Mucosa of stomach (tissue), 1 donor: ENCODE data around the gene WWTR1.

Experiments used
- H3K27me3 ChIP-seq: one replicate; pipeline ENCODE4 v1.7.0; 2013; ENCODE audit warnings: mild to moderate bottlenecking, low read length; ENCODE audit not compliant: control insufficient read depth, insufficient read depth
- H3K36me3 ChIP-seq: one replicate; pipeline ENCODE4 v1.7.0; 2013; ENCODE audit warnings: low read length; ENCODE audit not compliant: control insufficient read depth, insufficient read depth
- H3K4me1 ChIP-seq: one replicate; pipeline ENCODE4 v1.7.0; 2013; ENCODE audit warnings: mild to moderate bottlenecking, low read length; ENCODE audit not compliant: control insufficient read depth, insufficient read depth
- H3K4me3 ChIP-seq: one replicate; pipeline ENCODE4 v1.7.0; 2013; ENCODE audit warnings: low read length
- H3K9ac ChIP-seq: one replicate; pipeline ENCODE4 v1.7.0; 2013; ENCODE audit warnings: mild to moderate bottlenecking, low read length, moderate library complexity
- H3K9me3 ChIP-seq: one replicate; pipeline ENCODE4 v1.7.0; 2013; ENCODE audit warnings: mild to moderate bottlenecking, low read length, moderate library complexity; ENCODE audit not compliant: control insufficient read depth
- donor health status: Pancreatic carcinoma.

Gene WWTR1

DNA sequence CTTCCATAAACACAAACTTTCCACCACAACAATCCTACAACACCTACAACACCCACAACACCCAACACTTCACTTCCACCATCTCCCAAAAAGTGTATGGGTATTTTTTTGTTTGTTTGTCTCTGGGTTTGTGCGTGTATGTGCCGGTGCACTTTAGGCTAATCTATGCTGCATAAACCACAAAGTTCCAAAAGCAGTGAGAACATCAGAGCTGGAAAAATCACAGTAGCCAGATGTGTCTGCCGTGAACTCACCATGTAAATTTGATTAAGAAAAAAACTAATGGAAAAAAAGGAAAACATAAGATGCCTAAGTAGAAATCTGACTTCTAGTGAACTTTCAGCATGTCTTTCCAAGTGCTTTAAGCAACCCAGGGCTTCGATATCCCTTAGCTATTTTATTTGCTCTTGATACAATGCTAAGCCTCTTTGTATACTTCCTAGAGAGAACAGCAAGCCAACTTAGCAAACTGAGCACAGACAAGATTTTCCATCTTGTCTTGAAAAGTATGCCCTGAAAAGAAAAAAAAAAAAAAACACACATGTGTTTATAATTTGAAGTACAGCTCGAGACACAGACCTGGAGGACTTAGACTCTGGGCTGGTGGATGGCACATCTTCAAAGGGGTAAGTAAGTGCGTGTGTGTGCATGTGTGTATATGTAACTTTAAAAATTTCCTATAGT lies 91.4 kb downstream of the WWTR1 start:
- Histone ChIP-seq H3K9me3 (no peaks in the 10 kb centered on the region), H3K27me3 (no peaks in the 10 kb centered on the region), H3K9ac (no peak overlapping the region), H3K4me3 (no peak overlapping the region), H3K4me1 (no peaks in the 10 kb centered on the region), H3K36me3 (no peaks in the 10 kb centered on the region)

DNA sequence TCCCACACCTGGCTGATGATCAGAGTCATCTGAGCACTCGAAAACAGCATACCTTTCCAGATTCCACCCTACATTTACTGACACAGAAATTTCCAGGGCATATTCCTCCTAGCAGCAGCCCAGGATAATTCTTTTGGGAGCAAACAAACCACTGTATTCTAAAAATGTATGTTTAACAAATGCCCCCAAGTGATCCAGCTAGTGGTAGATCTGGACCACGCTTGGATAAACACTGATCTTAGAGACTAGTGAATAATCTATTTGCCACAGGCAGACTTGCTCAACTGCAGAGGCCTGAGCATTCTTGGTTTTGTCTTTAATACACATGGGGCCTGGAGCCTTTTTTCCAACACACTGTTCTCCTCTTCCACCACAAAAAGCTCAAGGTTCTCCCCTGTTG lies 93.7 kb downstream of the WWTR1 start:
- Histone ChIP-seq H3K4me3 (no peak overlapping the region), H3K4me1 (no peaks in the 10 kb centered on the region), H3K9me3 (no peaks in the 10 kb centered on the region), H3K36me3 (no peaks in the 10 kb centered on the region), H3K9ac (no peak overlapping the region), H3K27me3 (no peaks in the 10 kb centered on the region)

DNA sequence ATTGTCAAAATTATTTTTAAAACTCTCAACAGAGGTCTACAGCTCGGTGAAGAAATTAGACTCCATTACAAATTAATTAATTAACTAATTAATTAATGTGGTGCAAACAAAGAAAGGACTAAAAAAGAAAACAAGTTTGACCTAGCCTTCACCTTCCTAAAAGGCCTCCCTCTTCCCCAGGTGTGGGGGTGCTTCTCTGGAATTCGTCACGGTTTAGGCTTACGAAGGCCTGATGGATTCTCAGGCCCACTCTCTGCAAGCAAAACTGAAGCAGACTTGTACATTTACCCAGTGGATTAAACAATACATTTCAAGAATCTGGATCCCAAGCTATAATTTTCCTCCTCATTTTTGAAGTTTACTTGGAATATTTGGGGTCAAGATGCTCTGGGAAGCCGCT lies 94.7 kb downstream of the WWTR1 start:
- Histone ChIP-seq H3K27me3 (no peaks in the 10 kb centered on the region), H3K4me1 (no peaks in the 10 kb centered on the region), H3K9ac (no peak overlapping the region), H3K36me3 (no peaks in the 10 kb centered on the region), H3K9me3 (no peaks in the 10 kb centered on the region), H3K4me3 (no peak overlapping the region)

DNA sequence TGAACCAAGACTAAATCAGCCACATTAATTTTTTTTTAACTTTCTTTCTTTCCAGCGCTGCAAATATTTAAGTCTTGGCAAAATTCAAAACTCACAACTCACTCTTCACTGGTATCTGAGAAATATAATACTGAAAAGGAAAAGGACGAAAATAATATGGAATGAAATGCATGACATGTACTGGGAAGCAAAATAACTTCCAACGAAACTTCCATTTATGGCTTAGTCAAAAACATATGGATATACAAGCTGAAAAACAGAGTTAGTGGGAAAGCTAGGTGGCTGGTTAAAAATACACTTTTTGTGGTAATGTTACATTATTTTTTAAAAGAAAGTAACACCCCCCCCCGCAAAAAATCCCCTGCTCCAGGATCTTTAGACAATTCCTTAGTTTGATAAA lies 97.2 kb downstream of the WWTR1 start:
- no peaks in the 10 kb centered on the region for H3K4me1 ChIP-seq
- no peak overlapping the region for H3K9ac ChIP-seq
- no peaks in the 10 kb centered on the region for H3K27me3 ChIP-seq
- no peak overlapping the region for H3K4me3 ChIP-seq
- no peaks in the 10 kb centered on the region for H3K36me3 ChIP-seq
- H3K9me3 ChIP-seq: no peaks in the 10 kb centered on the region

DNA sequence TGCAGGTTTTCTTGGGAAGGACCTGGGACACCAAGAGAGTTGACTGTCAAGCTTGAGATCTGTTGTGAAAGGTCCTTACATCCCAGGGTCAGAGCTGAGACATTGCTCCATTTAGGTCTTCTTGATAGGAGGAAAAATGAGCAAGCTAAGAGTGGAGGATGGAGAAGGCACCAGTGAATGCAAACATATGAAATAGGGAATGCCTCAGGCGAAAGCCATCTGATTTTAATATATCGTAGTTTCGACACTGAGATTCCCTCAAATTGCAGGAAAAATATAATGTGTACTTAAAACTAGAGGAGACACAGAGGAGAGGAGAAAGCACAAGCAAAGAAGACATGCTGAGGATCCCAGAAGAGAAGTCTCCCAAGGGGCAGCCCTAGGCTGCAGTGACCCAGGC lies 97.8 kb downstream of the WWTR1 start:
- H3K9me3 ChIP-seq: no peaks in the 10 kb centered on the region
- no peaks in the 10 kb centered on the region for H3K27me3 ChIP-seq
- H3K4me3 ChIP-seq: no peak overlapping the region
- H3K9ac ChIP-seq: no peak overlapping the region
- no peaks in the 10 kb centered on the region for H3K4me1 ChIP-seq
- no peaks in the 10 kb centered on the region for H3K36me3 ChIP-seq

DNA sequence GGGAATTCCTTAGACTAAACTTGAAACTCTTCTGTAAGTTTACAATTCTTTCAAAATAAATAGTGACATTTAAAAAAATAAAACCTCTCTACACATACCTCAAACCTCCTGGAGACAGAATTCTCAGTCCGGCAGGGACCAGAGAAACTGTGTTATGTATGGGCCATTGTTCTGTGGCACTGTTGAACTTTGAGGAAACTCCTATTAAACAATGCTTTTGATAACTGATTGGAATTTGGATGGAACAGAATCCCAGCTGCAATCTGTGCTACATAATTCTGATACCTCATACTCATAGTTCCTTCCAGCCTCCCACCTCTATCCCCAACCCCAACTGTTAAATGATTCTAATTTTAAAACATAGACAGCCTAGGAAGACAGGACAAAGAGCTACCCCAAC lies 98.3 kb downstream of the WWTR1 start:
- no peaks in the 10 kb centered on the region for H3K9me3 ChIP-seq
- H3K4me1 ChIP-seq: no peaks in the 10 kb centered on the region
- no peak overlapping the region for H3K4me3 ChIP-seq
- H3K36me3 ChIP-seq: no peaks in the 10 kb centered on the region
- H3K27me3 ChIP-seq: no peaks in the 10 kb centered on the region
- H3K9ac ChIP-seq: no peak overlapping the region

DNA sequence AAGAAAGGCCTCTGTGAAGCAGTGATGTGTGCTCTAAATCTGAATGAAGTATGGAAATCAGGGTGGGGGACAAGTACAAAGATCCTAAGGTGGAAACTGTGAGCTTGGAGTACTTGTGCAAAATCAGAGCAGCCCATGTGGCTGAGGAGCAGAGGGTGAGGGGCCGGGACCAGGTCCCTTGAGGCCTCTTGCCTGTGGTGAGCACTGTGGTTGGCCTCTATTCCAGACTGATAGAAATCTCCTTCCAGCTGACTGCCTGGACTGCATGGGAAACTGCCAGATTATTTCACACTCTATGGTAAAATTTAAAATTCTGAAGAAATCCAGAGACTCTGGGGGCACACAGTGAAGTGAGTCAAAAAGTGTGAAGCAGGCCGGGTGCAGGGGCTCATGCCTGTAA lies 101.9 kb downstream of the WWTR1 start:
- Histone ChIP-seq H3K27me3 (no peaks in the 10 kb centered on the region), H3K9me3 (no peaks in the 10 kb centered on the region), H3K9ac (no peak overlapping the region), H3K36me3 (no peaks in the 10 kb centered on the region), H3K4me3 (no peak overlapping the region), H3K4me1 (peaks cover 10% of the 10 kb centered on the region)

DNA sequence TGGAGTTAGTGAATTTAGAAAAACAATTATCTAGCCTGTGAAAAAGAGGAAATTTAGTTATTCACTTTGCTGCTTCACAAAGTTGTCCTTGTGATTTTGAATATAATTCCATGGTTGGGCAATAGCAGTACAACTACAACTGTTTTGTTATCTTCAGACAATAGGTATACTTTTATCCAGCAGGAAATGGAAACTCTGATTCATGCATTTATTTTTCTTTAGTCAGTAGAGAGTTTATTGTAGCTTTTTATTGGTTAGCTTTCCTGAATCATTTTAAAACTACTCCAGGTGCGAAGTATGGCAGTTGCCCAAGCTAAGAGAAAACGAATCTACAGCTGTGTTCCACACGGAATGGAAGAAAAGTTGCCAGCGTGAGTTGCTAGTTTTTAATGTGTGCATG lies 103.0 kb downstream of the WWTR1 start:
- H3K36me3 ChIP-seq: no peaks in the 10 kb centered on the region
- peaks cover 10% of the 10 kb centered on the region for H3K4me1 ChIP-seq
- no peaks in the 10 kb centered on the region for H3K27me3 ChIP-seq
- H3K9me3 ChIP-seq: no peaks in the 10 kb centered on the region
- H3K4me3 ChIP-seq: no peak overlapping the region
- H3K9ac ChIP-seq: no peak overlapping the region

DNA sequence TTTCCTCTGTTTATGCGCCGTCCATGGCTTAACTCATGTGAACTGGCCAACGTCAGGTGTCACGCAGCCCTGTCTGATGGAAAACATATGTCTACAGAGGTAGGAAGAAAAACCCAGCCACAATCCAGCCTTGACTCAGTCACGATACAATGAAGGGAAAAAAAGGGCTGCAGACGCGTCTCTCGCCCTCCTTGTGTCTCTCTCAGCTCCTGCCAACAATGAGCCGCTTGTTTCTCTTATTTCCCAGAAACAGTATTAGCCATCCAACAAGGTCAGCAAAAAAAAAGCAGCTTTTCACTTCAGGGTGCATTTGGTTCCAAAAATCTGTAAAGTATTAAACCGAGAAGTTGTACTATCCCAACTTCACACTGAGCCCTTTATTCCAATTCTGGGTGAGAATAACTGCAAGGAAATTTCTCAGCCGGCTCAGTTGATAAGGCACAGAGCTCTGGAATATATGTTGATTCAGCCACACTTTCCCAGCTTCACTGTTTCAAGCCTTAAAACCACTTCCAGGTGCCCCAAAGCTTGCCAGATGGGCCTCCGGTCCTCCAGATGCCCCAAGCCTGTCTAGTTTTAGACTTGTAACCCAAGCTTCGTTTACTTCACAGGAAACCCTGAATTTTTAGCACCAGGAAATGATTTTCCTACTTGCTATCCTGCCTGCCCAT lies 103.9 kb downstream of the WWTR1 start:
- Histone ChIP-seq H3K27me3 (no peaks in the 10 kb centered on the region), H3K4me1 (peaks cover 10% of the 10 kb centered on the region), H3K9ac (no peak overlapping the region), H3K36me3 (no peaks in the 10 kb centered on the region), H3K4me3 (no peak overlapping the region), H3K9me3 (no peaks in the 10 kb centered on the region)

DNA sequence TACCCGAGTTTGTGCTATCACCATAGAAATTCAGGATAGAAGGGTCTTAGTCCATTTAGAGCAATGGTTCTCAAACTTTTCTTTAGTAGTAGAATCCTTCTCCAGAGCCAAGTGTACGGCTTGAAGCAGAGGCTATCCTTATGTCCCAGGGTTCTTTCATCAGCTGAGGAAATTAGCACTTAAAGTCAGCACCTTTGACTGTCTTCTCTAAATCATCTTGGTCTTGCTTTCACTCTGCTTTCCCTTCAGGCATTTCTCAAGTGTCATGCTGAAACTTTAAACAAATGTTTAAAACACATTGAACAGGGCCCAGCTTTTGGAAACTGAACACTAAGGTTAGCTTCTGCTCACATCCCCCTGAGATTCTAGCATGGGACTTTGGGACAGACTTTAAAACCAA lies 105.1 kb downstream of the WWTR1 start:
- no peak overlapping the region for H3K9ac ChIP-seq

DNA sequence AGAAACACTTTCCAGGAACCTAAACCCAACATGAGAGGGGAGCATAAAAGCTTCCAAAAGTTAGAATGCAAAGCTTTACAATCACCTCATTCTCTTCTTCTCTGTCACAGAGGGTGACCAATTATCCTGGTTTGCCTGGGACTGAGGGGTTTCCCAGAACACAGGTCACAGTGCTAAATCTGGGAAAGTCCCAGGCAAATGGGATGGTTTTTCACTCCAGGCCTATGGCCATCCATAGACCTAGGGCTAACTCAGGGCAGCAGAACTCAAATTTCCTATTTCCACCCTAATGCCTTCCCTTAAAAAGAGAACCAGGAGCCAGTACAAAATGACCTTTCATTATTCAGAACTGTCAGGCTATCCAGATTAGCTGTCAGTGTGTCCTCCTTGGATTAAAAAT lies 106.3 kb downstream of the WWTR1 start:
- Histone ChIP-seq H3K9me3 (no peaks in the 10 kb centered on the region), H3K4me1 (peaks cover 17% of the 10 kb centered on the region), H3K27me3 (no peaks in the 10 kb centered on the region), H3K9ac (no peak overlapping the region), H3K4me3 (no peak overlapping the region), H3K36me3 (no peaks in the 10 kb centered on the region)

More for the DNA sequence above, 105.1 kb downstream of the WWTR1 start:
- Histone ChIP-seq H3K9me3 (no peaks in the 10 kb centered on the region), H3K4me3 (no peak overlapping the region), H3K27me3 (no peaks in the 10 kb centered on the region), H3K4me1 (peaks cover 17% of the 10 kb centered on the region), H3K36me3 (no peaks in the 10 kb centered on the region)

DNA sequence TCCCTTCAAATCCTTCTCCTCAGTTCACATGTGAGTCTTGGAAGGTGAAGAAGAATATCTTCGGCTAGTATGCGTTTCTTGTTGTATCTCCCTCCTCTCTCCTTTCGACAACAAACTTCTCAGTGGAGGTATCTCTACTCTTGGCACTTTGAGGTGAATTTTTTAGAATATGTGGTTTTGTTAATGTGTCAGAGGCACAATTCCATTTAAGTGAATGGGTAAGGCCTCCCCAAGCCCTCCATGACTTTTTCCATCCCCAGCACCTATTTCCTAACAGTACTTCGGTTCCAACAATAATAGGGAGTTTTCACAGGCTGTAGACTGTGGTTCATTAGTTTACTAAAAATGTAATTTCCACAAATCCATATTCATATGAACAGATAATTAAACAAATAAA lies 109.2 kb downstream of the WWTR1 start:
- Histone ChIP-seq H3K9me3 (no peaks in the 10 kb centered on the region), H3K9ac (peak overlapping the region; percentile 7), H3K4me3 (no peak overlapping the region), H3K27me3 (no peaks in the 10 kb centered on the region), H3K4me1 (peaks cover 10% of the 10 kb centered on the region), H3K36me3 (no peaks in the 10 kb centered on the region)
